Activated T-cell treated with anti-CD3 and anti-CD28 coated beads, Interleukin-2, amount 50 U/mL, for 4 hours (primary cell): Measurements from ENCODE around the gene FOSB. TPM values are rescaled to one million over a fixed set of nuclear protein-coding genes. Genes with fewer than 3 reads are reported as not detected.
A peak's percentile ranks its signal among the peaks of the same experiment; 100 is the strongest.
"Not testable (repeated sequence)": the region's sequence is repeated elsewhere in the genome, so short reads cannot be mapped to it uniquely, and the experiment has no call there.

Experiments used
- ATAC-seq, 2 donors: fragments of 200-7000 bp; cut with Tn5 transposase; one replicate each; pipeline ENCODE4 v1.10.0; 2021
- DNase-seq: peaks from one replicate; pipeline ENCODE4 v3.0.0-alpha.2; 2020
- H3K27me3 Mint-ChIP-seq: one replicate; pipeline ENCODE4 v1.8.0; 2021; ENCODE audit warnings: low read depth, mixed read lengths
- H3K36me3 Mint-ChIP-seq: one replicate; pipeline ENCODE4 v1.8.0; 2022; ENCODE audit warnings: mixed read lengths; ENCODE audit not compliant: insufficient read depth
- H3K4me1 Mint-ChIP-seq: one replicate; pipeline ENCODE4 v1.8.0; 2021; ENCODE audit warnings: low read depth, mixed read lengths
- H3K4me3 Mint-ChIP-seq: one replicate; pipeline ENCODE4 v1.8.0; 2021; ENCODE audit warnings: mild to moderate bottlenecking, moderate library complexity, mixed read lengths
- H3K9me3 Mint-ChIP-seq: one replicate; pipeline ENCODE4 v1.8.0; 2021; ENCODE audit warnings: mixed read lengths
- total RNA-seq, 3 donors: library from RNA; stranded (reverse); gene quantifications; one replicate each; pipeline ENCODE4 v1.2.1, GENCODE V29; 2021

Gene FOSB
- total RNA-seq, 3 donors from 2014 or later, result 10.5 to 13.4 (median 13.2) TPM

DNA sequence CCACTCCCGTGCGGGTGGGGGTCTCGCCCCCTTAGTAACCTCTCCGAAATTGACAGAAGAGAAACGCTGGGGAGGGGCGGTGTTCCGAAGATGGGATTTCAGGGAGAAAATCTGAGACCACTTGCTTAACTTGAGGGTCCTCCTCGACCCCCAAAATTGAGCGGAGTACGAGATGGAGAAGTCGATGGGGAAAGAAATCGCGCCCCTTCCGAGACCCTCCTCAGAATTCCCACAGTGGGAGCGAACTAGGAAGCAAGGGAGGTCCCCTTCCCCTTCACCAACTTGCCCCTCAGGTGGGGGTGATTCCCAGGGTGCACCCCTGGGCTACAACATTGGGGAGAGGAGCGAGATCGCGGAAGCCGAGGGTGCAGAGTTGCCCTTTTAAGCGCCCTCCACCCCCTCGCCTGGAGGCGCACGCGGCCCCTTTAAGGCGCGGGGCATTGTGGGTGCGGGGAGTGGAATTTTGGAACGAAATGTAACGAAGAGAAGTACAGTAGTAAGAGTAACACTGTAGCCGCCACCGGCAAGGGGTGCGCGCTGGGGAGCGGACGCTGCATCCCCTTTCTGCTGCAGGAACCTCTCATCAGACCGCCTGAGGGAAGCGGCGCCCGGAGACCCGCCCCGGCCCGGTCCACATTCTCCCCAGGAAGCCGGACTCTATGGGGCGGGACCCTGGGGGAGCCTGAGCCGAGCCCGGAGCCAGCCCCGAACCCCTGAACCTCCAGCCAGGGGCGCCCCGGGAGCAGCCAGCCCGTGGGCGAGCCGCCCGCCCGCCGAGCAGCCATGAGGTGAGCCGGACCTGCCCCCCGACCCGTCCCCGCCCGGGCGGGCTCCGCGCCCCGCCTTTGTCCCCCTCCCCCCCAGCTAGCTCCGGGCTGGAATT, 39.4 kb downstream of the FOSB start, which contains the start of gene VASP:
VASP (plus strand) TSS at position 491 of the 883 bp plus-strand sequence; CDS start at position 784, 293 bp downstream.
- H3K36me3 Mint-ChIP-seq, result no peaks in the 10 kb centered on the region
- peak; percentile 86 for DNase-seq
- peak; percentile 69 to 70 for ATAC-seq
- H3K9me3 Mint-ChIP-seq, result no peaks in the 10 kb centered on the region
- H3K4me1 Mint-ChIP-seq, result peaks cover 38% of the 10 kb centered on the region
- H3K27me3 Mint-ChIP-seq, result no peaks in the 10 kb centered on the region
- peak within 1 kb of the TSS; percentile 89 for H3K4me3 Mint-ChIP-seq

- no peaks in the 10 kb centered on the region for H3K27me3 Mint-ChIP-seq
- H3K4me1 Mint-ChIP-seq, result peaks cover 41% of the 10 kb centered on the region
- H3K4me3 Mint-ChIP-seq, result peak overlapping the region; percentile 88
- no peaks in the 10 kb centered on the region for H3K9me3 Mint-ChIP-seq
- ATAC-seq (no peak), DNase-seq (no peak)
- H3K36me3 Mint-ChIP-seq, result no peaks in the 10 kb centered on the region
Measured at GRCh38 chr19:45507872-45508416, 40.1 kb downstream of the FOSB start.

- Mint-ChIP-seq H3K4me1 (peaks cover 46% of the 10 kb centered on the region), H3K4me3 (peak overlapping the region; percentile 88), H3K36me3 (no peaks in the 10 kb centered on the region), H3K9me3 (no peaks in the 10 kb centered on the region), H3K27me3 (no peaks in the 10 kb centered on the region)
- ATAC-seq (no peak), DNase-seq (peak; percentile 52)
Measured at GRCh38 chr19:45508417-45508860, 40.6 kb downstream of the FOSB start.

- ATAC-seq, result no peak
Measured at GRCh38 chr19:45508861-45509691, 41.3 kb downstream of the FOSB start.

DNA sequence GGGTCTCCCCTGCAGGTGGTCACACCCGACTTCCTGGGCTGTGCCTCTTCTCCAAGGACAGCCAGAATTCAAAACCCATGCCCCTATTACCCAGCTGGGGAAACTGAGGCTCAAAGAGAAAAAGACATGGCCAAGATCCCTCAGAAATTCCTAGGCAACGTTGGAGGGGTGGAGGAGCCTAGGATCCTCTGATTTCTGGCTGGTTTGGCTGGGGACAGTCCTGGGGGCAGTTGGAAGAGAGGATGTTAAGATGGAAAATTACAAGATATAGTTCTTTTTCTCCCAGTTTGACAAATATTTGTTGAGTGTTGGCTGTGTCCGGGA, 41.9 kb downstream of the FOSB start:
- Mint-ChIP-seq H3K36me3 (peaks cover 3% of the 10 kb centered on the region), H3K4me3 (peak overlapping the region; percentile 88), H3K4me1 (peaks cover 58% of the 10 kb centered on the region), H3K9me3 (no peaks in the 10 kb centered on the region), H3K27me3 (no peaks in the 10 kb centered on the region)
- no peak for DNase-seq
- no peak for ATAC-seq

More at GRCh38 chr19:45508861-45509691, 41.3 kb downstream of the FOSB start:
- H3K36me3 Mint-ChIP-seq, result peaks cover 3% of the 10 kb centered on the region
- DNase-seq, result no peak
- H3K4me3 Mint-ChIP-seq, result peak overlapping the region; percentile 88
- H3K27me3 Mint-ChIP-seq, result no peaks in the 10 kb centered on the region
- H3K4me1 Mint-ChIP-seq, result peaks cover 52% of the 10 kb centered on the region
- no peaks in the 10 kb centered on the region for H3K9me3 Mint-ChIP-seq

DNA sequence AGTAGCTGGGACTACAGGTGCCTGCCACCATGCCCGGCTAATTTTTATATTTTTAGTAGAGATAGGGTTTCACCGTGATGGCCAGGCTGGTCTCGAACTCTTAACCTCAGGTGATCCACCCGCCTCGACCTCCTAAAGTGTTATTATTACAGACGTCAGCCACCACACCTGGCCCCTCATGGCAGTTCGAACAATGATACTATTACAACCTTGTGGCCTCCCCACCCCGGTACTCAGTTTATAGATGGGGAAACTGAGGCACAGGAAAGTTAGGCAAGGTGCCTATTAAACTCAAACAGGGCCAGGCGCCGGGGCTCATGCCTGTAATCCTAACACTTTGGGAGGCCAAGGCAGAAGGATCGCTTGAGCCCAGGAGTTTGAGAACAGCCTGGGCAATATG, 42.6 kb downstream of the FOSB start:
- Mint-ChIP-seq H3K4me1 (peaks cover 61% of the 10 kb centered on the region), H3K4me3 (peak overlapping the region; percentile 88)
- not testable (repeated sequence) for H3K36me3 Mint-ChIP-seq, H3K27me3 Mint-ChIP-seq, ATAC-seq, H3K9me3 Mint-ChIP-seq, DNase-seq

GRCh38 chr19:45511074-45511473, 43.3 kb downstream of the FOSB start:
- no peaks in the 10 kb centered on the region for H3K27me3 Mint-ChIP-seq
- H3K36me3 Mint-ChIP-seq, result peaks cover 3% of the 10 kb centered on the region
- H3K4me3 Mint-ChIP-seq, result peak overlapping the region; percentile 45
- H3K9me3 Mint-ChIP-seq, result no peaks in the 10 kb centered on the region
- peaks cover 61% of the 10 kb centered on the region for H3K4me1 Mint-ChIP-seq
- ATAC-seq (no peak), DNase-seq (no peak)

GRCh38 chr19:45512881-45513483, 45.2 kb downstream of the FOSB start:
- Mint-ChIP-seq H3K36me3 (peaks cover 10% of the 10 kb centered on the region), H3K9me3 (no peaks in the 10 kb centered on the region), H3K4me3 (no peak overlapping the region), H3K4me1 (peaks cover 64% of the 10 kb centered on the region), H3K27me3 (no peaks in the 10 kb centered on the region)
- ATAC-seq (no peak), DNase-seq (no peak)

DNA sequence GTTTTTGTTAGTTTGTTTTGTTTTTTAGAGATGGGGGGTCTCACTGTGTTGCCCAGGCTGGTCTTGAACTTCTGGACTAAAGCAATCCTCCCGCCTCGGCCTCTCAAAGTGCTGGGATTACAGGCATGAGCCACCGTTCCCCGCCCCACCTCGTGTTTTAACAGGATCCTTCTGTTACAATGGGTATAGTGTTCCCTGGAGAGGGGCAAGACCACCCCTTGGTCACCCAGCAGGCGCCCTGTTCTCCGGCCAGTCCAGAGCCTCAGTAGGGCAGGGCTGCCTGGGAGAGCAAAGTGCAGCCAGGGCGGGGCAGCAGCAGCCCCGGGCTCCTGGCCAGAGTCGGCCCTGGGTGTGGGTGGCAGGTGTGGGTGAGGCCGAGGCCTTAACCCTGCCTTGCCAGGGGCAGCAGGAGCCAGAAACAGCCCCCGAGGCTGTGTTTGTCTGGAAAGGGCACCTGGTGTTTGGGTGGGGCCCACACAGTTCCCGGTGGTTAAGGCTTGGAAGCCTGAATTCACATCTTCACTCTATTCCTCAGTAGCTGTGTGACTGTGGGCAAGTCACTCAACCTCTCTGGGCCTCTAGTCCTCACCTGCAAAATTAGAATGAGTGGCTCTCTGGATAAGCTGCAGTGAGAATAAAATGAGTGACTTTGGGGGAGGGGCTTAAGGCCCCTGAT, 46.7 kb downstream of the FOSB start:
- Mint-ChIP-seq H3K4me1 (peaks cover 59% of the 10 kb centered on the region), H3K9me3 (no peaks in the 10 kb centered on the region), H3K4me3 (peak overlapping the region; percentile 11), H3K27me3 (no peaks in the 10 kb centered on the region), H3K36me3 (peaks cover 11% of the 10 kb centered on the region)
- ATAC-seq (peak; percentile 53 to 60), DNase-seq (no peak)

DNA sequence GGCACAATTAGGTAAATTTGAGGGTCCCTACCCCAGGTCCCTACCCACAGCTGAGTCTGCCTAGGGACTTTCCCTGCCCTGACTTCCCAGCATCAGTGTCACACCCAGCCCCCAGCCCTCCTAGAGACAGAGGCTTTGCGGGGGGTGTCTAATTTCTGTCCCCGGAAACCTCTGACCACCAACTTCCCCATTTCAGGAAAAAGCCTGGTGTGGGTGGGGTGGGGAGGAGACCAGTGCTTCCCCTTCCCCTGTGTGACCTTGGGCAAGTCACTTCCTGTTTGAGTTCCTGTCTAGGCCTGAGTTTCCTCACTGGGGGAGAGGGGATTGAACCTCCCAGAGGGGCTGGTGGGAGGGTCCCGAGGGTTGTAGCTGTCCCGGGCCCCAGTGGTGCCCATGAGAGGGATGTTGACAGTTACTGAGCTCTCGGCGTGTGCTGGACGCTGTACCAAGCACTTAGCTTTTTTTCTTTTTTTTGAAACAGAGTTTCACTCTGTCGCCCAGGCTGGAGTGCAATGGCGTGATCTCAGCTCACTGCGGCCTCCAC, 47.4 kb downstream of the FOSB start:
- ATAC-seq (peak; percentile 52 to 67), DNase-seq (no peak)
- Mint-ChIP-seq H3K27me3 (no peaks in the 10 kb centered on the region), H3K36me3 (peaks cover 14% of the 10 kb centered on the region), H3K9me3 (no peaks in the 10 kb centered on the region), H3K4me1 (peaks cover 54% of the 10 kb centered on the region), H3K4me3 (peak overlapping the region; percentile 13)

GRCh38 chr19:45515807-45516401, 48.1 kb downstream of the FOSB start:
- DNase-seq, result no peak
- H3K27me3 Mint-ChIP-seq, result no peaks in the 10 kb centered on the region
- H3K4me3 Mint-ChIP-seq, result no peak overlapping the region

DNA sequence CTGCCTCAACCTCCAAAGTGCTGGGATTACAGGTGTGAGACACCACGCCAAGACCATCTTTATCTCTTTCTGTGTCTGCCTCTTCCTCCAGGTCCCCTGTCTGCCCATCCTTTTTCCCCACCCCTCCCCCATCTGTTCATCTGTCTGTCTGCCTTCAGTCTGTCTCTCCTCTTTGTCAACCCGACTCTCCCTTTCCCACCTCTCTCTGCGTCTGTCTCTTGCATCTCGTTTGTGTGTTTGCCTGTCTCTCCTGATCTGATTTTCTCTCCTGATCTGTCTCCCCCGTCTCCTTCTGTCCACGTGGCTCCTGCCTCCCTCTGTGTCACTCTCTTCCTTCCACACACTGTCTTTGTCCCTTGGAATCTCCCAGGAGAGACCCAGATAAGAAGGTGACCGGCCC, 49.4 kb downstream of the FOSB start:
- no peak for ATAC-seq
- H3K4me3 Mint-ChIP-seq, result no peak overlapping the region

More at GRCh38 chr19:45515807-45516401, 48.1 kb downstream of the FOSB start:
- ATAC-seq, result peak; percentile 12
- Mint-ChIP-seq H3K36me3 (peaks cover 16% of the 10 kb centered on the region), H3K4me1 (peaks cover 50% of the 10 kb centered on the region), H3K9me3 (no peaks in the 10 kb centered on the region)

More for the DNA sequence above, 49.4 kb downstream of the FOSB start:
- H3K9me3 Mint-ChIP-seq, result no peaks in the 10 kb centered on the region
- H3K27me3 Mint-ChIP-seq, result no peaks in the 10 kb centered on the region
- peaks cover 40% of the 10 kb centered on the region for H3K4me1 Mint-ChIP-seq
- H3K36me3 Mint-ChIP-seq, result peaks cover 16% of the 10 kb centered on the region
- no peak for DNase-seq
